ENCODE measurements around the gene MB21D2.

The MB21D2 gene

GRCh38 chr3:192825657-192826200, 91.9 kb downstream of the MB21D2 start (continued):
- TF ChIP-seq ZNF140 (tag by site-specific recombination; IDR thresholded peaks at IDR 0.05) (no peak), BCL11A (tag by site-specific recombination; IDR thresholded peaks at IDR 0.05; ENCODE audit: low read depth) (no peak), ZNF660 (tag by site-specific recombination; IDR thresholded peaks at IDR 0.05) (no peak), MZF1 (tag by site-specific recombination; IDR thresholded peaks at IDR 0.05; ENCODE audit: borderline replicate concordance) (0 out of 2 replicates have a peak, but pooled peaks have one; percentile 32), KLF10 (tag by site-specific recombination; IDR thresholded peaks at IDR 0.05) (peak; percentile 81), ZNF624 (tag by site-specific recombination; IDR thresholded peaks at IDR 0.05) (no peak), ZNF341 (tag by site-specific recombination; IDR thresholded peaks at IDR 0.05; ENCODE audit: low read depth) (peak; percentile 44; the same call in 1 of the 2 replicates), ZNF561 (tag by site-specific recombination; IDR thresholded peaks at IDR 0.05; ENCODE audit: borderline replicate concordance) (0 out of 2 replicates have a peak, but pooled peaks have one; percentile 34), ZNF324 (tag by site-specific recombination; IDR thresholded peaks at IDR 0.05) (no peak), ZNF580 (tag by site-specific recombination; IDR thresholded peaks at IDR 0.05) (no peak), HIC1 (tag by site-specific recombination; IDR thresholded peaks at IDR 0.05) (no peak), SCRT2 (tag by site-specific recombination; IDR thresholded peaks at IDR 0.05) (peak; percentile 98), ZNF155 (tag by site-specific recombination; IDR thresholded peaks at IDR 0.05) (no peak), REPIN1 (tag by site-specific recombination; IDR thresholded peaks at IDR 0.05; ENCODE audit: low read depth) (no peak), ZNF48 (tag by site-specific recombination; IDR thresholded peaks at IDR 0.05) (no peak), KLF17 (tag by site-specific recombination; IDR thresholded peaks at IDR 0.05) (no peak), ZNF366 (tag by site-specific recombination; conservative IDR thresholded peaks at IDR 0.05) (peak; percentile 36; the same call in 1 of the 2 replicates), ZNF416 (tag by site-specific recombination; IDR thresholded peaks at IDR 0.05) (no peak), ZNF843 (tag by site-specific recombination; IDR thresholded peaks at IDR 0.05) (peak; percentile 71; the same call in 1 of the 2 replicates), YY1 (tag by site-specific recombination; IDR thresholded peaks at IDR 0.05) (no peak), ZNF24 (tag by site-specific recombination; IDR thresholded peaks at IDR 0.05) (peak; percentile 84; the same call in 1 of the 2 replicates), ZNF654 (tag by site-specific recombination; IDR thresholded peaks at IDR 0.05; ENCODE audit: low read depth) (no peak), ZNF354C (tag by site-specific recombination; IDR thresholded peaks at IDR 0.05; ENCODE audit: borderline replicate concordance, low read depth) (no peak), ZNF394 (tag by site-specific recombination; IDR thresholded peaks at IDR 0.05; ENCODE audit: borderline replicate concordance) (peak; percentile 50; the same call in 1 of the 2 replicates), OVOL3 (tag by site-specific recombination; IDR thresholded peaks at IDR 0.05) (no peak), ZNF544 (tag by site-specific recombination; IDR thresholded peaks at IDR 0.05) (no peak), PRDM1 (tag by site-specific recombination; IDR thresholded peaks at IDR 0.05) (no peak), ZNF830 (tag by site-specific recombination; IDR thresholded peaks at IDR 0.05; ENCODE audit: low read depth) (no peak), SP7 (tag by site-specific recombination; IDR thresholded peaks at IDR 0.05) (peak; percentile 97), ZNF133 (tag by site-specific recombination; IDR thresholded peaks at IDR 0.05) (no peak), ZNF391 (tag by site-specific recombination; IDR thresholded peaks at IDR 0.05; ENCODE audit: borderline replicate concordance, low read depth) (no peak), ZNF514 (tag by site-specific recombination; IDR thresholded peaks at IDR 0.05) (no peak)
- TF ChIP-seq, protein P1, sequence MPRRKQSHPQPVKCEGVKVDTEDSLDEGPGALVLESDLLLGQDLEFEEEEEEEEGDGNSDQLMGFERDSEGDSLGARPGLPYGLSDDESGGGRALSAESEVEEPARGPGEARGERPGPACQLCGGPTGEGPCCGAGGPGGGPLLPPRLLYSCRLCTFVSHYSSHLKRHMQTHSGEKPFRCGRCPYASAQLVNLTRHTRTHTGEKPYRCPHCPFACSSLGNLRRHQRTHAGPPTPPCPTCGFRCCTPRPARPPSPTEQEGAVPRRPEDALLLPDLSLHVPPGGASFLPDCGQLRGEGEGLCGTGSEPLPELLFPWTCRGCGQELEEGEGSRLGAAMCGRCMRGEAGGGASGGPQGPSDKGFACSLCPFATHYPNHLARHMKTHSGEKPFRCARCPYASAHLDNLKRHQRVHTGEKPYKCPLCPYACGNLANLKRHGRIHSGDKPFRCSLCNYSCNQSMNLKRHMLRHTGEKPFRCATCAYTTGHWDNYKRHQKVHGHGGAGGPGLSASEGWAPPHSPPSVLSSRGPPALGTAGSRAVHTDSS (tag by site-specific recombination; IDR thresholded peaks at IDR 0.05) = no peak
- TF ChIP-seq, protein P2, sequence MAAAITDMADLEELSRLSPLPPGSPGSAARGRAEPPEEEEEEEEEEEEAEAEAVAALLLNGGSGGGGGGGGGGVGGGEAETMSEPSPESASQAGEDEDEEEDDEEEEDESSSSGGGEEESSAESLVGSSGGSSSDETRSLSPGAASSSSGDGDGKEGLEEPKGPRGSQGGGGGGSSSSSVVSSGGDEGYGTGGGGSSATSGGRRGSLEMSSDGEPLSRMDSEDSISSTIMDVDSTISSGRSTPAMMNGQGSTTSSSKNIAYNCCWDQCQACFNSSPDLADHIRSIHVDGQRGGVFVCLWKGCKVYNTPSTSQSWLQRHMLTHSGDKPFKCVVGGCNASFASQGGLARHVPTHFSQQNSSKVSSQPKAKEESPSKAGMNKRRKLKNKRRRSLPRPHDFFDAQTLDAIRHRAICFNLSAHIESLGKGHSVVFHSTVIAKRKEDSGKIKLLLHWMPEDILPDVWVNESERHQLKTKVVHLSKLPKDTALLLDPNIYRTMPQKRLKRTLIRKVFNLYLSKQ (tag by site-specific recombination; IDR thresholded peaks at IDR 0.05; ENCODE audit: borderline replicate concordance) = no peak
- TF ChIP-seq, protein P3, sequence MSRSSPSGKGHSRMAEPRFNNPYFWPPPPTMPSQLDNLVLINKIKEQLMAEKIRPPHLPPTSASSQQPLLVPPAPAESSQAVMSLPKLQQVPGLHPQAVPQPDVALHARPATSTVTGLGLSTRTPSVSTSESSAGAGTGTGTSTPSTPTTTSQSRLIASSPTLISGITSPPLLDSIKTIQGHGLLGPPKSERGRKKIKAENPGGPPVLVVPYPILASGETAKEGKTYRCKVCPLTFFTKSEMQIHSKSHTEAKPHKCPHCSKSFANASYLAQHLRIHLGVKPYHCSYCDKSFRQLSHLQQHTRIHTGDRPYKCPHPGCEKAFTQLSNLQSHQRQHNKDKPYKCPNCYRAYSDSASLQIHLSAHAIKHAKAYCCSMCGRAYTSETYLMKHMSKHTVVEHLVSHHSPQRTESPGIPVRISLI (tag by site-specific recombination; IDR thresholded peaks at IDR 0.05) = no peak

Data from HEK293 (cell line).